Fibroblast of pulmonary artery (primary cell): ENCODE results near the gene DLX4.
A peak's percentile ranks its signal among the peaks of the same experiment; 100 is the strongest.

ENCODE experiments used
- DNase-seq: peaks from one replicate; pipeline ENCODE4 v3.0.0-alpha.2; 2010; ENCODE audit warnings: low read depth
- H3K4me3 ChIP-seq: replicated peaks from 2 replicates; pipeline ENCODE4 v1.5.1; 2011; ENCODE audit warnings: low read depth, mild to moderate bottlenecking, control low read depth, low read length, moderate library complexity
- TF ChIP-seq, protein P1 (sequence below): IDR thresholded peaks from 2 replicates; pipeline ENCODE4 v1.5.1; 2011; ENCODE audit warnings: mild to moderate bottlenecking, control low read depth, low read length, inconsistent platforms; ENCODE audit errors: missing control alignments

DLX4 gene

DNA sequence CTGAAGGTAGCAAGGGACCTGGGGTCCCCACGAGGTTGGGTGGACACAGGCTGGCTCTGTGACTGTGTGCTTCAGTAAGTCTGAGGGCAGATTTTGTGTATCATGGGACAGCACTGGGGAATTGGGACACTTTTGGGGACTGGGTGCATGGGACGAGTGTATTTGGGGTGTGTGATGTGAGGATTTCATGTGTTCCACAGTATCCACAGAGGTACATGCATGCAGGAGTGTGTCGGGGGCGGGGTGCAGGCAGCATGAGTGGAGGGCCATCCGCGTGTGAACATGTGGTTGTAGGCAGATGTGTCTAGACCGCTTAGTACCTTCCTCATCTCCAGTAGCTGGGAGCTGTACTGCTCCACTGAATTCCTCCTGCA, 27.1 kb downstream of the DLX4 start:
- TF ChIP-seq, protein P1, sequence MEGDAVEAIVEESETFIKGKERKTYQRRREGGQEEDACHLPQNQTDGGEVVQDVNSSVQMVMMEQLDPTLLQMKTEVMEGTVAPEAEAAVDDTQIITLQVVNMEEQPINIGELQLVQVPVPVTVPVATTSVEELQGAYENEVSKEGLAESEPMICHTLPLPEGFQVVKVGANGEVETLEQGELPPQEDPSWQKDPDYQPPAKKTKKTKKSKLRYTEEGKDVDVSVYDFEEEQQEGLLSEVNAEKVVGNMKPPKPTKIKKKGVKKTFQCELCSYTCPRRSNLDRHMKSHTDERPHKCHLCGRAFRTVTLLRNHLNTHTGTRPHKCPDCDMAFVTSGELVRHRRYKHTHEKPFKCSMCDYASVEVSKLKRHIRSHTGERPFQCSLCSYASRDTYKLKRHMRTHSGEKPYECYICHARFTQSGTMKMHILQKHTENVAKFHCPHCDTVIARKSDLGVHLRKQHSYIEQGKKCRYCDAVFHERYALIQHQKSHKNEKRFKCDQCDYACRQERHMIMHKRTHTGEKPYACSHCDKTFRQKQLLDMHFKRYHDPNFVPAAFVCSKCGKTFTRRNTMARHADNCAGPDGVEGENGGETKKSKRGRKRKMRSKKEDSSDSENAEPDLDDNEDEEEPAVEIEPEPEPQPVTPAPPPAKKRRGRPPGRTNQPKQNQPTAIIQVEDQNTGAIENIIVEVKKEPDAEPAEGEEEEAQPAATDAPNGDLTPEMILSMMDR = no peak
- DNase-seq = no peak
- H3K4me3 ChIP-seq = no peak overlapping the region

DNA sequence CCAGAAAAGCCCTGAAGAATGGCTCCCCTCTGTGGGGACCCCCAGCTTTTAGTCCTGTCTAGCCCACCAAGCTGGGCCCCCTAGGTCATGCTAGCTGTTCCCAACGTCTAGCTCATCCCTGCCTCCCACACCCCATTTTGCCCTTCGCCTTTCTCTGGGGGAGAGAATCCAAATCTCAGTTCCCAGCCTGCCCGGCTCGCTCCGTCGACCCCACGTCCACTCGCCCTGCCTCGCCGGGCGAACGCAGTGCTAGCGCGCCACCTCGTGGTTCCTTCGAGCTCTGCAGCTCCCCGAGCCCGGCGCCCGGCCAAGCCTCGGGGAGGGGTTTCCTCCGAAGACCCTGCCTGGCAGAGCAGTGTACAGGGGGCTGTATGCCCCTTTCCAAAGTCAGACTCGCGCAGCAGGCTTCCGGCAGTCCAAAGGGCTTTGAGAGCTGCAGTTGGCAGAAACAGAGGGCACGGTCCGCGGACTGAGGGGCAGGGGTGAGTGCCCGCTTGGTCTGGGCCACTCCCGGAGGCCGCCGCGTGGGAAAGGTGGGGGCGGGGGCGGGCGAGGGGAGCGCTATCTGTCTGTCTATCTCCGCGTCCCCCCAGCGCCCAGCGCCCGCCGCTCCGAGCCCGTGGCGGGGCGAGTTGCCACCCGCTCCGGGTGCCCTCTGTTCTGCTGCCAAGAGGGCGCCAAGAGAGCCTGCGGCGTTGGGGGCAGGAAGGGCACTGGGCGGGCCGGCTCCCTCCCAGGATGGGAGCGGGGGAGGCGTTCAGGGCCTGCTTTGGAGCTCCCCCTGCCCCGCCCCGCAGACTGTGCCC, 27.7 kb downstream of the DLX4 start:
- TF ChIP-seq, protein P1 = peak; percentile 88
- DNase-seq = peak; percentile 33
- H3K4me3 ChIP-seq = peak overlapping the region; percentile 41

DNA sequence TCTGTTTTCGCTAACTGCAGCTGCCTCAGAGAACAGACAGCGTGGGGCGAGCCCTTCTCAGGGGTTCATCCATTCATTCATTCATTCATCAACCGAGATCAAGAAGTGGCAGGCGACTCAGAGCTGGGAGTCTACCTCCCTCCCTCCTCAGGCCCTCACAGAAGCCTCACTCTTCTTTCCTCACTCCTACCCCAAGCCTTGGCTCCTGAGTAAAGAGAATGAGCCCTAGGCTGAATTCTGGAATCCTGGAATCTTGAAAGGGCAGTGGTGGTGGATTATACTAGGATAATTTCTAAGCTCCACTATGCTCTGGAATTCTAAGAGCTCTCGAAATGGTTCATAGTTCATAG, 28.3 kb downstream of the DLX4 start:
- DNase-seq = no peak
- TF ChIP-seq, protein P1 = no peak
- H3K4me3 ChIP-seq = no peak overlapping the region

DNA sequence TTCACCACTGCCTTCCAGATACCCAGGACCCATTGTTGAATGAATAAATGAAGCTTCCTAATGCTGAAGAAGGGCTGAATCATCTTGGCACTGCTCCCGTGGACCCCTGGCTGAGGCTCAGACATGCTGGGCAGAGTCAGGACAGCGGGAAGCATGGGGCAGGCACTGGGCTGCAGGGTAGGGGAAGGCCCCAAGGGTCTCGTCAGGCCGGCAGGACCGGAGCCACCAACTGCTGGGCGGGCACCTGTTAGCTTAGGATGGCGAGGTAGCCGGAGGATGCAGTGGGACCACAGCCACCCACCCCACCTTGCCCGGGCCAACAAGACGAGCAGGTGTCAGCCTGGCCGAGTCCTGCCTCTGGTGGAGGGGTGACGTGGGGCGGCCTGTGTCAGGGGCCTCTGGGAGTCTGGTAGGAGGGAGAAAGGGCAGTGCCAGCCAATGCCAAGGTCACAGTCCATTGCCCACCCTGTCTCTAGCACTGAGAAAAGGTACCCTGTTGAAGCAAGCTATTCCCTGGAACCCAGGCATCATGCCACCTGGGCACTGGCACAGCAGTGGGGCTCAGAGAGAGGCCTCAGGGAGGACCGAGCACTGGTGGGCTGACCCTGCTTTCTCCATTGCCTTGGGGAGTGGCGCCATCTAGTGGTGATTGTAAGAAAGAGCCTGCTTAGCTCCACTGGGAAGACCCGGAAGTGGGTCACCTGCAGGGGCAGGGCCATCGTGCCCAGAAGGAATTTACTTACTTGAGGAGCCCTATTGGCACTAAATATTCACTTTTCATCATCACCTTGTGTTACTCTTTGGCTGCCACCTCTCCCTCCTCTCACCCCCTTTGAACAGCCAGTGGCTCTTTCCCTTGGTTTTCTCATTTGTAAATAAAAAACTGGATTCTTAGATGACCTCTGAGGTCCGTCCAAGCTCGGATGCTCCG, 29.0 kb downstream of the DLX4 start:
- TF ChIP-seq, protein P1 = peak; percentile 92
- H3K4me3 ChIP-seq = no peak overlapping the region
- DNase-seq = peak; percentile 87

DNA sequence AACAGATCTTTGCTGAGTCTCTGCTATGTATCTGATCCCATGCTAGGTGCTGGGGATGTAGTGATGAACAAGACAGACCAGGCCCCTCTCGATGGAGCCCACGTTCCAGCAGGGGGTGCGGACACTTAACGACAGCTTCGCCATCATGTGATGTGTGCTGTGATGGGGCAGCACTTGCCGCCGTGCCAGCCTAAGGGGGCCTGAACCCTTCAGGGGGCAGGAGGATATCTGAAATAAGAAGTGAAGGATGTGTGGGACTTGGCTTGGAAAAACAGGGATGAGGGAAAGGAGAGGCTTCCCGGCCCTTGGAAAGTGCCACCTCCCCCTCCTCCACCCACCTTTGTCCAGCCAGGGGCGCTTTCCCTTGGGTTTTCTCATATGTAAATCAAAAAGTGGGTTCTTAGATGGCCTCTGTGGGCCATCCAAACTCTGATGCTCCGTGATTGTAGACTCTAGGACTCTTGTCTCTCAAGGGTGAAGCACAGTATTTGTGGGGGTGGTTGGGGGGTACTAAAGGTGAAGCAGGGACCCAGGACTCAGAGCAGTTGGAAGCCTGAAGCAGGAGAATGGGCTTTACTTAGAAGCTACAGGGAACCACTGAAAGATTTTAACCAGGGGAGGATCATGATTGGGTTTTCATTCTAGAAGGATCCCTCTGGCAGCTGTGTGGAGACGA, 30.0 kb downstream of the DLX4 start:
- DNase-seq = no peak
- TF ChIP-seq, protein P1 = no peak
- H3K4me3 ChIP-seq = no peak overlapping the region

DNA sequence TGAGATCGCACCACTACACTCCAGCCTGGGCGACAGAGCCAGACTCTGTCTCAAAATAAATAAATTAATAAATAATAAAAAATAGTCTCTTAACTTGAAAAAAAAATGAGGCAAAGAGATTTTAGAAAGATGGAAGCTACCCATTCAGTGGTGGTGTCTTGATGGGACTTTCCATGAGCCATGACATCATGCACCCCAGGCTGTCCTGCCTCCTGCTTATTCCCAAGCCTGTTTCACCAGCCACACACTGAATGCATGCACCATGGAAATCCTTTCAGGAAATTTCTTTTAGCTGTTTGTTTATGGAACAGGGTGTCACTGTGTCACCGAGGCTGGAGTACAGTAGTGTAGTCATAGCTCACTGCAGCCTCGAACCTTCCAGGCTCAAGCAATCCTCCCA, 34.9 kb downstream of the DLX4 start:
- DNase-seq = no peak
- TF ChIP-seq, protein P1 = no peak

More for the DNA sequence above, 34.9 kb downstream of the DLX4 start:
- H3K4me3 ChIP-seq = no peak overlapping the region
